Mesenchymal stem cell (in vitro differentiated cells and primary cell): ENCODE data around the gene ASPRV1.
A peak's percentile ranks its signal among the peaks of the same experiment; 100 is the strongest.

ENCODE experiments used
- DNase-seq: peaks from one replicate; pipeline ENCODE4 v3.0.0-alpha.2; 2013
- H2AFZ ChIP-seq: one replicate; pipeline ENCODE4 v1.6.1; 2013; ENCODE audit warnings: low read depth, mild to moderate bottlenecking, control low read depth, inconsistent platforms, low read length, moderate library complexity
- H2AK5ac ChIP-seq: 2 replicates; pipeline ENCODE4 v1.6.1; 2013; ENCODE audit warnings: low read length, moderate library complexity, mild to moderate bottlenecking, inconsistent platforms; ENCODE audit not compliant: severe bottlenecking
- H2BK120ac ChIP-seq: one replicate; pipeline ENCODE4 v1.6.1; 2013; ENCODE audit warnings: low read depth, mild to moderate bottlenecking, inconsistent platforms, low read length, moderate library complexity
- H2BK12ac ChIP-seq, 2 experiments: one replicate each; pipeline ENCODE4 v1.6.1; 2013; ENCODE audit warnings: inconsistent platforms in 2 of 2, low read length in 2 of 2, mild to moderate bottlenecking in 2 of 2, moderate library complexity in 2 of 2, control low read depth in 1 of 2
- H2BK15ac ChIP-seq: one replicate; pipeline ENCODE4 v1.6.1; 2013; ENCODE audit warnings: mild to moderate bottlenecking, low read depth, inconsistent platforms; ENCODE audit not compliant: poor library complexity, severe bottlenecking
- H2BK5ac ChIP-seq: 2 replicates; pipeline ENCODE4 v1.6.1; 2013; ENCODE audit warnings: low read depth, mild to moderate bottlenecking, low read length, control low read depth, inconsistent platforms; ENCODE audit not compliant: poor library complexity, severe bottlenecking
- H3K14ac ChIP-seq, 2 experiments: one replicate each; pipeline ENCODE4 v1.6.1; 2013; ENCODE audit warnings: inconsistent platforms in 2 of 2, low read length in 2 of 2, control low read depth in 1 of 2, mild to moderate bottlenecking in 1 of 2, moderate library complexity in 1 of 2
- H3K18ac ChIP-seq, 2 experiments: one replicate each; pipeline ENCODE4 v1.6.1; 2013; ENCODE audit warnings: inconsistent platforms in 2 of 2, low read length in 2 of 2, control low read depth in 1 of 2, low read depth in 1 of 2, mild to moderate bottlenecking in 1 of 2
- H3K23ac ChIP-seq, 2 experiments: one replicate each; pipeline ENCODE4 v1.6.1; 2013; ENCODE audit warnings: inconsistent platforms in 2 of 2, low read length in 2 of 2, mild to moderate bottlenecking in 2 of 2, moderate library complexity in 2 of 2, control low read depth in 1 of 2
- H3K27ac ChIP-seq: 2 replicates; pipeline ENCODE4 v1.5.1; 2013; ENCODE audit warnings: mild to moderate bottlenecking, moderate library complexity, low read length, control low read depth, inconsistent platforms; ENCODE audit not compliant: poor library complexity, severe bottlenecking
- H3K27me3 ChIP-seq, 2 experiments: 2 replicates each; pipeline versions ENCODE4 v1.6.1 to v1.7.0; 2013; ENCODE audit warnings: low read length in 2 of 2, mild to moderate bottlenecking in 2 of 2, moderate library complexity in 2 of 2, control low read depth in 1 of 2, inconsistent platforms in 1 of 2; ENCODE audit not compliant: control insufficient read depth in 1 of 2, insufficient read depth in 1 of 2
- H3K36me3 ChIP-seq, 2 experiments: 2 replicates each; pipeline versions ENCODE4 v1.6.1 to v1.7.0; 2013; ENCODE audit warnings: low read length in 2 of 2, control low read depth in 1 of 2, inconsistent platforms in 1 of 2, low read depth in 1 of 2, mild to moderate bottlenecking in 1 of 2; ENCODE audit not compliant: insufficient read depth in 2 of 2, control insufficient read depth in 1 of 2
- H3K4ac ChIP-seq, 2 experiments: one replicate each; pipeline ENCODE4 v1.6.1; 2013; ENCODE audit warnings: inconsistent platforms in 2 of 2, low read length in 2 of 2, mild to moderate bottlenecking in 2 of 2, moderate library complexity in 2 of 2, control low read depth in 1 of 2, low read depth in 1 of 2
- H3K4me1 ChIP-seq: 2 replicates; pipeline ENCODE4 v1.6.1; 2013; ENCODE audit warnings: low read depth, low read length, control low read depth; ENCODE audit not compliant: control insufficient read depth, insufficient read depth
- H3K4me2 ChIP-seq: 2 replicates; pipeline ENCODE4 v1.6.1; 2013; ENCODE audit warnings: low read length, mild to moderate bottlenecking, inconsistent platforms; ENCODE audit not compliant: poor library complexity, severe bottlenecking
- H3K4me3 ChIP-seq, 2 experiments: 2 replicates each; pipeline versions ENCODE4 v1.5.1 to v1.7.0; 2013; ENCODE audit warnings: low read length in 2 of 2, mild to moderate bottlenecking in 2 of 2, control low read depth in 1 of 2, low read depth in 1 of 2; ENCODE audit not compliant: insufficient read depth in 1 of 2
- H3K79me1 ChIP-seq: replicated peaks from 2 replicates; pipeline ENCODE4 v1.6.1; 2013; ENCODE audit warnings: mild to moderate bottlenecking, control low read depth, low read length, inconsistent platforms; ENCODE audit not compliant: poor library complexity, severe bottlenecking
- H3K9ac ChIP-seq: 2 replicates; pipeline ENCODE4 v1.7.0; 2013; ENCODE audit warnings: mild to moderate bottlenecking, low read length, moderate library complexity
- H3K9me3 ChIP-seq: 2 replicates; pipeline ENCODE4 v1.7.0; 2013; ENCODE audit warnings: mild to moderate bottlenecking, low read length; ENCODE audit not compliant: control insufficient read depth
- H4K8ac ChIP-seq: one replicate; pipeline ENCODE4 v1.6.1; 2013; ENCODE audit warnings: inconsistent platforms, mild to moderate bottlenecking, low read length, moderate library complexity
- H4K91ac ChIP-seq: one replicate; pipeline ENCODE4 v1.6.1; 2013; ENCODE audit warnings: mild to moderate bottlenecking, low read length, inconsistent platforms
- WGBS: methylation state at CpG from one replicate; pipeline ENCODE4 v1.1.7; 2013; ENCODE audit warnings: mixed read lengths; 5-methylcytosine and 5-hydroxymethylcytosine counted together

ASPRV1 gene

DNA sequence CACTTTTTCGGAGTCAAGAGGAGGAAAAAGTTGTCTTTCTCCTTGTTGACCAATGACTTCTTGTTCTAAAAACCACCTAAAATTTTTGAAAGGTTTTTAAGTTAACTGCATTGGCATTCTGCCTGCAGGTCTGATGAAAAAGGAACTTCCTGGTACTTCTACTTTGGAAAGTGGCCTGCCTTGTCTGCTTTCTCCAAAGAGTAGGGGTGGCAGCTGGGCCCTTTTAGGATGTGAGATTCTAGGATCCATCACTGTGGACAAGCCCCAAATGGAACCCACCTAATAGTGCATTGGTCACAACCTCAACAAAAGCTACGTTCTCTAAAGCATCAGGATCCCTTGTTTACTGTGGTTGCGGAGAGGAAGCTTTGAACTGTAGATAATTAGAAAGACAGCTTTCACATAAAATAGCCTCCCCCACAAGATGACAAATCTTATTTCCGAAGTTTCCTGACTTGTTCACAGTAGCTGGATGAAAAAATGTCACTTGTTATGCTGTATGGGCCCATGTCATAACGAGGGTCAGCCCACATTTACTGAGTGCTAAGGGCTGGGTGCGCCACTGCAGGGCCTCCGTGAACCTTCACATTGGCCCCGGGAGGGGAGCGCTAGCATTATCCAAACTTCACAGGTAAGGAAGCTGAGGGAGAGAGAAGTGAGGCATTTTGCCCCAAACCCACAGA lies 17.4 kb downstream of the ASPRV1 start:
- no peak overlapping the region for H2BK15ac ChIP-seq
- H3K4me2 ChIP-seq, result no peak overlapping the region
- WGBS, result 98% methylated on average over 7 of the region's 9 CpGs
- H2BK5ac ChIP-seq, result no peak overlapping the region
- H3K4me3 ChIP-seq, result no peak overlapping the region
- H3K9ac ChIP-seq, result no peak overlapping the region
- no peak overlapping the region for H3K14ac ChIP-seq
- no peak overlapping the region for H2AK5ac ChIP-seq
- peaks cover 5 to 48% of the 10 kb centered on the region in 2 experiments for H3K36me3 ChIP-seq
- no peak overlapping the region for H3K18ac ChIP-seq
- no peak overlapping the region for H2BK120ac ChIP-seq
- no peak overlapping the region for H4K8ac ChIP-seq
- no peak overlapping the region for H3K4ac ChIP-seq
- H2AFZ ChIP-seq, result no peak overlapping the region
- no peak overlapping the region for H3K23ac ChIP-seq
- no peaks in the 10 kb centered on the region for H3K9me3 ChIP-seq
- H3K79me1 ChIP-seq, result no peaks in the 10 kb centered on the region
- no peaks in the 10 kb centered on the region for H3K27me3 ChIP-seq
- no peak overlapping the region for H4K91ac ChIP-seq
- H3K27ac ChIP-seq, result no peak overlapping the region
- peaks cover 8% of the 10 kb centered on the region for H3K4me1 ChIP-seq
- peak overlapping the region in 1 of 2 experiments; percentile 11 for H2BK12ac ChIP-seq
- DNase-seq, result no peak

GRCh38 chr2:69943000-69943842 lies 18.2 kb downstream of the ASPRV1 start:
- Histone ChIP-seq H3K23ac (no peak overlapping the region), H3K9me3 (no peaks in the 10 kb centered on the region), H4K8ac (no peak overlapping the region)

GRCh38 chr2:69940691-69941090 lies 20.7 kb downstream of the ASPRV1 start:
- Histone ChIP-seq H3K27me3 (no peaks in the 10 kb centered on the region), H3K9me3 (no peaks in the 10 kb centered on the region), H2BK120ac (no peak overlapping the region), H3K79me1 (peaks cover 1% of the 10 kb centered on the region), H2AK5ac (no peak overlapping the region), H3K14ac (no peak overlapping the region), H3K36me3 (peaks cover 25 to 81% of the 10 kb centered on the region in 2 experiments), H3K4ac (no peak overlapping the region), H3K27ac (no peak overlapping the region), H4K8ac (no peak overlapping the region), H3K18ac (no peak overlapping the region), H2BK15ac (no peak overlapping the region), H3K9ac (no peak overlapping the region), H3K4me1 (no peaks in the 10 kb centered on the region), H3K4me3 (no peak overlapping the region), H2AFZ (no peak overlapping the region), H4K91ac (no peak overlapping the region), H3K23ac (no peak overlapping the region), H3K4me2 (no peak overlapping the region), H2BK12ac (no peak overlapping the region), H2BK5ac (no peak overlapping the region)
- 96% methylated on average over 1 of the region's 8 CpGs for WGBS
- DNase-seq, result no peak

More at GRCh38 chr2:69943000-69943842, 18.2 kb downstream of the ASPRV1 start:
- Histone ChIP-seq H2AK5ac (no peak overlapping the region), H2BK15ac (no peak overlapping the region), H3K14ac (no peak overlapping the region), H3K79me1 (no peaks in the 10 kb centered on the region), H3K27ac (no peak overlapping the region), H3K4me1 (peaks cover 8% of the 10 kb centered on the region), H3K36me3 (peaks cover 5 to 56% of the 10 kb centered on the region in 2 experiments), H2AFZ (no peak overlapping the region), H3K18ac (no peak overlapping the region), H2BK120ac (no peak overlapping the region), H4K91ac (no peak overlapping the region), H3K4me2 (no peak overlapping the region), H3K4me3 (no peak overlapping the region), H3K27me3 (no peaks in the 10 kb centered on the region), H2BK5ac (no peak overlapping the region), H3K4ac (no peak overlapping the region), H2BK12ac (no peak overlapping the region), H3K9ac (no peak overlapping the region)
- WGBS, result 93% methylated on average over 10 of the region's 11 CpGs
- no peak for DNase-seq

DNA sequence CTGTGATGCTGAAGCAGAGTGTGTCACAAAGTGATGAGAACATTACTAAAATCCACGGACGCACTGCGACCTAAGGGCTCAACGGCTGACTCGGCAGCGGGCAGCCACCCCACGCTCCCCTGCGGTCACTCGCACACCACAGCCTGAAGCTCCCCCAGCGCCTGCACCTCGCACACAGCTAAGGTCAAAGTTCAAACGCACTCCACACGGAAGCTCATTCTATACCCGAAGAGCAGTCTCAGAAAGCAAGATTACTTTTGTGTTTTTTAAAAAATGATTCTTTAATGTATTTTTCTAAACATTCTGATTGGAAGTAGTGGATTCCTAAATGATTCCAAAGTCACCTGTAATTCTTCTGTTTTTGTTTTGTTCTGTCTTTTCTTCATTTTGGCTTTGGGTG lies 21.7 kb downstream of the ASPRV1 start:
- DNase-seq, result no peak
- Histone ChIP-seq H3K4ac (no peak overlapping the region), H3K27ac (no peak overlapping the region), H4K91ac (no peak overlapping the region), H3K79me1 (peaks cover 2% of the 10 kb centered on the region), H3K27me3 (no peaks in the 10 kb centered on the region), H3K23ac (no peak overlapping the region), H2BK12ac (no peak overlapping the region), H2BK120ac (no peak overlapping the region), H2BK5ac (no peak overlapping the region), H3K14ac (no peak overlapping the region), H2BK15ac (no peak overlapping the region), H3K9me3 (no peaks in the 10 kb centered on the region), H4K8ac (no peak overlapping the region), H2AFZ (no peak overlapping the region), H3K4me2 (no peak overlapping the region), H3K36me3 (peaks cover 27 to 88% of the 10 kb centered on the region in 2 experiments), H3K4me1 (no peaks in the 10 kb centered on the region), H2AK5ac (no peak overlapping the region), H3K9ac (no peak overlapping the region), H3K18ac (no peak overlapping the region), H3K4me3 (no peak overlapping the region)
- 92% methylated on average over 13 of the region's 14 CpGs for WGBS
